SU-DHL-6 (cell line): ENCODE data around the gene ZDHHC13.

Experiments
- EZH2phosphoT487 ChIP-seq: fragments of 200-600 bp; sonication (generic), shearing (Covaris generic); conservative IDR thresholded peaks from 2 replicates; pipeline ENCODE4 v1.6.1; 2018; ENCODE audit warnings: mild to moderate bottlenecking, antibody characterized with exemption, low read length, moderate library complexity, mixed read lengths
- TF ChIP-seq, protein P1 (sequence below): fragments of 200-600 bp; sonication (generic); IDR thresholded peaks from one replicate; pipeline ENCODE4 v1.5.1; 2017; ENCODE audit warnings: antibody characterized with exemption, mild to moderate bottlenecking, low read length, moderate library complexity; ENCODE audit not compliant: insufficient read depth, poor library complexity, severe bottlenecking

DNA sequence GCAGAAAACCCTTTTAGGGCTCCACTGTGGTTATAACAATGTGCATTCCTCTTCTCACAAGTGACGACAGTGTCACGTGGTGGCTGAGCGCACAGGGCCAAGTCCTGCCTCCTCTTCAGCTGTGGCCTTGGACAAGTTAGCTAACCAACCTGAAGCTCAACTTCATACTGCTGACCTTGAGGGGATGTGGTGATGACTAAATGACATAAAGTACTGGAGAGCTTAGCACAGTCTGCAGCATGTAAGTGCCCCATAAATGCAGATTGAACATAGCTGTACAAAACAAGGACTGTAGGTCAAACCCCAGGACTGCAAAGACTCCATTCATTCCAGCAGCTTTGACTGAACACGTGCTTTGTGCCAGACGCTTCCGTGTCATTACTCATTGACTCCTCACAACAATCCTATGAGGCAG lies 36.4 kb upstream of the ZDHHC13 start:
- TF ChIP-seq, protein P1, sequence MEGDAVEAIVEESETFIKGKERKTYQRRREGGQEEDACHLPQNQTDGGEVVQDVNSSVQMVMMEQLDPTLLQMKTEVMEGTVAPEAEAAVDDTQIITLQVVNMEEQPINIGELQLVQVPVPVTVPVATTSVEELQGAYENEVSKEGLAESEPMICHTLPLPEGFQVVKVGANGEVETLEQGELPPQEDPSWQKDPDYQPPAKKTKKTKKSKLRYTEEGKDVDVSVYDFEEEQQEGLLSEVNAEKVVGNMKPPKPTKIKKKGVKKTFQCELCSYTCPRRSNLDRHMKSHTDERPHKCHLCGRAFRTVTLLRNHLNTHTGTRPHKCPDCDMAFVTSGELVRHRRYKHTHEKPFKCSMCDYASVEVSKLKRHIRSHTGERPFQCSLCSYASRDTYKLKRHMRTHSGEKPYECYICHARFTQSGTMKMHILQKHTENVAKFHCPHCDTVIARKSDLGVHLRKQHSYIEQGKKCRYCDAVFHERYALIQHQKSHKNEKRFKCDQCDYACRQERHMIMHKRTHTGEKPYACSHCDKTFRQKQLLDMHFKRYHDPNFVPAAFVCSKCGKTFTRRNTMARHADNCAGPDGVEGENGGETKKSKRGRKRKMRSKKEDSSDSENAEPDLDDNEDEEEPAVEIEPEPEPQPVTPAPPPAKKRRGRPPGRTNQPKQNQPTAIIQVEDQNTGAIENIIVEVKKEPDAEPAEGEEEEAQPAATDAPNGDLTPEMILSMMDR = no peak
- no peak for TF ChIP-seq EZH2phosphoT487
